ENCODE results near the gene ACTR3C.
A peak's percentile ranks its signal among the peaks of the same experiment; 100 is the strongest.
"Not testable (repeated sequence)": the region's sequence is repeated elsewhere in the genome, so short reads cannot be mapped to it uniquely, and the experiment has no call there.

ACTR3C gene

GRCh38 chr7:150334108-150334507 lies 10.8 kb upstream of the ACTR3C start:
- no peak for DNase-seq

- no peak for DNase-seq
These were observed 10.3 kb upstream of the ACTR3C start for GRCh38 chr7:150333659-150334058.

DNA sequence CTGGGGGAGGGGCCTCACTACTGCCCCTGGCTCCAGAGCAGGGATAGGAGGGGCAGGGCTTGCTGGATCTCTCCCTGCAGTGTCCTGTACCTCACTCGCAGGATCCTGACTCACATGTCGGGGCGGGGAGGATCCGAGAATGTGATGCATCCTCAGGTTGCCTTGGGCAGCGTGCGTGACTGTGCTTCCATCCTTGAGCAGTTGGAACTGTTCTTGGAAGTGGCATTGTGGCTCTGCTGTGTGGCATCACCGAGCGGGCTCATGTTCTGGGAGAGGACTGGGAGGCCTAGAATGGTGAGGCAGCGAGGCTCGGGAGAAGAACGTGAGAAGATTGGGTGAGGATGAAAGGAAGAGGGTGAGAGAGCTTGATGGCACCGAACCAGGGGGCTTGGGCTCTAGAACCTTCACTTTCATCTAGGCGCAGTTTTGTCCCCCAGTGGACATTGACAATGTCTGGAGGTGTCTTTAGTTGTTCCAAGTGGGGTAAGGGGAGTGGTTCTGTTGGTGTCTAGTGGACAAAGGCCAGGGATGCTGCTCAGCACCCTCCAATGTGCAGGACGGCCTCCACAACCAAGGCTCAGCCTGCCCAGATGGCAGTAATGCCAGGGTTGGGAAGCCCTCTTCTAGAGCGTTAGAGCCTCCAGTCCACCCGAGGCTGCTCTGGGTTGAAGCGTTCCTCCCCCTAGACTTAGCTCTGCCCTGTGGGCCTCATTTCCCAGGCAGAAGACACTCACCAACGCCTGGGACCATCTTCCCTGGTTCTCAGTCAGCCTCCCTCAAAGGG lies 9.7 kb upstream of the ACTR3C start:
- DNase-seq: no peak

- no peak for DNase-seq
These were observed 7.0 kb upstream of the ACTR3C start for GRCh38 chr7:150330211-150330885.

DNA sequence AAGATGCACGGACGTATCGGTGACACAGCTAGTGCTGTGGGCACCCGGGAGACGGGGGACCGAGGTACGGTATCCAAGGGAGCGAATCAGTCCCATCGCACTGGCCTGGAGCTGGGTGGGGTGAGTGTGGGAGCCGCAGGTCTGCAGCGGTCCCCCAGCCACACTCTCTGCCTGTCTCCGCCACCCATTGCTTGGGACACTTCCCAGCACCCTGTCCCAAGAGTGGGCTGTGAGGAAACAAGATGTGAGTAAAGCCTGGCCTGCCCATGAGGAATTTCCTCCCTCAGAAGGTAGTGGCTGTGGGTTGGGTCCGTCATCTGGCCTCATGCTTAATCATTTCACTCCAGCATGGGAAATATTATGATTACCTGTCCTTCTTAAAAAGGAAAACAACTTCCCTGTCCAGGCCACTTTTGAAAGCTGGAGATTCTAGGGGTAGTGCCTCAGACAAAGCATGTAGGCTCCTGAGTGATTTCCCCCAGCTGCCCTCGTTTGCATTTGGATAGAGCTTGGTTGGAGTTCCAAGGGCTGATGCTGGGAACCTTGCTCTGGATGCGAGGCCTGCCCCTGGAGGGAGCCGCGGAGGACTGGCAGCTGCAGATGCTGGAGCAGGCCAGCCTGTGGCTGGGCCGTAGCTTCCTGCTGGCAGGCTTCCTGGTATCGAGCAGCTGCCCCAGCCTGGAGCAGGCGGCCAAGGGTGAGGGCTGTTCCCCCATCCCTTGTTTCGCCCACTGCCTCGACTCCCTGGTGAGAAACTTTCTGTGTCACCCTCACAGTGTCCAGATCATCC lies 6.2 kb upstream of the ACTR3C start:
- no peak for DNase-seq

GRCh38 chr7:150327308-150327707 lies 4.0 kb upstream of the ACTR3C start:
- DNase-seq: no peak

- no peak for DNase-seq
These were observed 3.4 kb upstream of the ACTR3C start for GRCh38 chr7:150326657-150327268.

DNA sequence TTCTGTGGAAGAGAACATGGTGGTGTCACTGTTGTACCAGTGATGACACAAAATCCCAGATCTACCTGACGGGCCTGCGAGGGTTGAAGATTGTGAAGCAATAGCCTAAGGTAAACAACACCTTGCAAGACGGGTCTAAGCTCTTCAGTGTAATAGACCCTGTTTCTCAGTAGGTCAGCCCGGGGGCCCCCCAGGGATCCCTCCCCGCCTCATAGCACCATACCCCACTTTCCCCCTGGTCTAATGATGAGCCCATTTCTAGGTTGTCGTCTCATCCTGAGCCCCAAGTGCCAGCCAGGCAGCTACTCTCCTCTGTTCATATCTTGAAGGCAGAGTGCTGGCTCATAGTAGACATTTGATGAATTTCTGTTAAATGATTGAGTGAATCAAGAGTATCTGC lies 2.6 kb upstream of the ACTR3C start:
- no peak for DNase-seq

DNA sequence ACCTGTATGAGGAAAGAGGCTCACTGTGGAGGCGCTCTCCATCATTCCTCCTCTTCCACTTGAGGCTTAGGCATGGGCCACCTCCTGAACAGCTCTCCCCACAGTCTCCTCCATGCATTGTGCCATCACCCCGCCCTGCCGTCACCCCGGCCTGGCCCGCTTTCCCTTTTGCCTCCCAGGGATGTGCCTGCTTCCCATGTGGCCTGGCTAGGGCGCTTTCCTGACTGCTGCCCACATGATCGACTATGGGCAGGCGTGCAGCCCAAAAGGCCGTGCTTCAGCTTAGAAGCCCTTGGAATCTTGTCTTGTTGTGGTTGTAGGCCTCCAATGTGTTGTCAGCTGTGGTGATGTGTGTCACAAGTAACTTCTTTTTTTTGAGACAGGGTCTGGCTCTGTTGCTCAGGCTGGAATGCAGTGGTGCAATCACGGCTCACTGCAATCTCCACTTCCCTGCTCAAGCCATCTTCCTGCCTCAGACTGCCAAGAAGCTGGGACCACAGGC lies 1.8 kb upstream of the ACTR3C start:
- DNase-seq: no peak

- DNase-seq: no peak
These were observed 1.1 kb upstream of the ACTR3C start for GRCh38 chr7:150324373-150324961.

- peak; percentile 31 for DNase-seq
These were observed 482 bp upstream of the ACTR3C start for GRCh38 chr7:150323682-150324372.

DNA sequence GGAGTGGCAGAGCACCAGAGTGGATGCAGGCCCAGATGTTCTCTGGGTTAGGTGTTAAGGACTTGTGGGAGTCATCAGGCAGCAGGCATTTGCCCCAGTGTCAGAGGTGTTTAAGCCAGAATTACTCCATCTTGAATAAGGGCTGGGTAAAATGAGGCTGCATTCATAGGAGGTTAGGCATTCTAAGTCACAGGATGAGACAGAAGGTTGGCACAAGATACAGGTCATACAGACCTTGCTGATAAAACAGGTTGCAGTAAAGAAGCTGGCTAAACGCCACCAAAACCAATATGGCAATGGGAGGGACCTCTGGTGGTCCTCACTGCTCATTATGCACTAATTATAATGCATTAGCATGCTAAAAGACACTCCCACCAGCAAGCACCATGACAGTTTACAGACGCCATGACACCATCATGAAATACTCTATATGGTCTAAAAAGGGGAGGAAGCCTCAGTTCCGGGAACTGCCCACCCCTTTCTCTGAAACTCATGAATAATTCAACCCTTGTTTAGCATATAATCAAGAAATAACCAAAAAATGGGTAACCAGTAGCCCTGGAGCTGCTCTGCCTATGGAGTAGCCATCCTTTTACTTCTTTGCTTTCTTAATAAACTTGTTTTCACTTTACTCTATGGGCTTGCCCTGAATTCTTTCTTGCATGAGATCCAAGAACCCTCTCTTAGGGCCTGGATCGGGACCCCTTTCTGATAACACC lies 1.1 kb downstream of the ACTR3C start:
- peak; percentile 33 for DNase-seq

DNA sequence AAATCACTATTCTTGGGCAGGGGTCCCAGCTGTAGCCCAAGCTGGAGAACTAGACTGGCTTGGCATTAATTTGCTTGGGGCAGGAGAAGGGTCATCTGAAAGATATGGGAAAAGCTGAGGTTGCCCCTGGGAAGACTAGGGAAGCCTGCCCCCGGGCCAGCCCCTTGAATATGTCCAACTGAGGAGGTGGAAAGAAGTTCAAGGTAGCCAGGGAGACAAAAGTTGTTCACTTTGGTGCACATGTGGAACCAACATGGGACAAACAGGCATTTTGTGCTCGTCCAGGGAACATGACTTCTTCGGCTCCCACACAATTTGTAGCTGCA lies 1.6 kb downstream of the ACTR3C start:
- no peak for DNase-seq

DNA sequence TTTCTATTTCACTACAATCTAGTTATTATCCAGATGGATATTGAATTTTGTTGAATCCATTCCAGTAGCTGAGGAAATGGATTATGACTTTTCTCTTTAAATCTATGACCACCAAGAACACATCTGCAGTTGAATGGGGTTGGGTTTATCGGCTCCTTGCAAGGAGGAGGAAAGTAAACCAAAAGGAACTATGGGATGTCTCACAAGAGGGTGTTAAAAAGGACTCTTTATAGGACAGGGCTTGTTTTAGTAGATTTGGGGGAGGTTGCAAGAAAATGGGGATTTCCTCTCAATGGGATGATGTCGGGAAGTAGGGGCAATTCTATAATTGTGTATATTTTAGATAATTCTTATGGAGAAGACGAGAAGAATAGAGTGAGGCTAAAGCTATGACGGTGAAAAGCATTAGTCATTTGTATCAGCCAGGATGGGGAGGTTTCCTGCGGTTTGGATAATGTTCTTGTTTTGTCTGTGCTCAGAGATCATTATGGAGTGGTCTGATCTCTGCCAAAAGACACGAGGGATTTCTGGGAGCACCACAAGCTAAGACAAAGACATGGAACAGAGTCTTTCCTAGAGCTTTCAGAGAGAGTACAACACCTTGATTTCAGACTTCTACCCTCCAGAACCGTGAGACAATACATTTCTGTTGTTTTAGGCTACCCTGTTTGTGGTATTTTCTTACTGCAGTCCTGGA lies 5.4 kb downstream of the ACTR3C start:
- no peak for DNase-seq

DNA sequence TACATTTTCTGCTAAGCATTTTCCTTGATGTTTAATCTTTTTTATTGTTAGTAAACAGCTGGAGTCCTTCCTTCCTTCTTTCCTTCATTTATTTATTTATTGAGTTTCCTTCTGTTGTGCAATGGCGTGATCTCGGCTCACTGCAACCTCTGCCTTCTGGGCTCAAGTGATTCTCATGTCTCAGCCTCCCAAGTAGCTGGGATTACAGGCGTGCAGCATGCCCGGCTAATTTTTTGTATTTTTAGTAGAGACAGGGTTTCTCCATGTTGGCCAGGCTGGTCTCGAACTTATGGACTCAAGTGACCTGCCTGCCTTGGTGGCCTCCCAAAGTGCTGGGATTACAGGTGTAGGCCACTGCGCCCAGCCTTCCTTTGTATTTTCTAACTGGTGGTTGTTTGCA lies 6.4 kb downstream of the ACTR3C start:
- not testable (repeated sequence) for DNase-seq

GRCh38 chr7:150314639-150315239 lies 8.6 kb downstream of the ACTR3C start:
- no peak for DNase-seq

DNA sequence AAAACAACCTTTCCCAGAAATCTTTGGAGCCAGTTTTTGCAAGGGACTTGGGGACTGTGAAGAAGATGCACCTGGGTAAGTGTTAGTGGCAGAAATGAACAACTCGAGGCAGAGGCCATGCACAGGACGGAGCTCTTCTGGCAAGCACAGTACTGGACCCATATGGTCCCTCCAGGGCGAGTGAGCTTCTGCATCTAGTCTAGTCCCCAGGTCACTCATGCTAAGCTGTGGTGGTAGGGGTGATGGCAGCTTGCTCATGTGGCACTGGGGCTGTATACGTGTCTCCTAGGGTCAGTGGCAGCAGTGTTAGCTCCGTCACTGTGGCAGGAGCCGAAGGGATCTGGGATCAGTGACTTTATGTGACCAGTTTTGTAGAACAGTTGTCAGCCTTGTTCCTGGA lies 9.5 kb downstream of the ACTR3C start:
- no peak for DNase-seq

- DNase-seq: no peak
These were observed 10.0 kb downstream of the ACTR3C start for GRCh38 chr7:150313367-150313809.

GRCh38 chr7:150312649-150313366 lies 10.5 kb downstream of the ACTR3C start:
- not testable (repeated sequence) for DNase-seq

DNA sequence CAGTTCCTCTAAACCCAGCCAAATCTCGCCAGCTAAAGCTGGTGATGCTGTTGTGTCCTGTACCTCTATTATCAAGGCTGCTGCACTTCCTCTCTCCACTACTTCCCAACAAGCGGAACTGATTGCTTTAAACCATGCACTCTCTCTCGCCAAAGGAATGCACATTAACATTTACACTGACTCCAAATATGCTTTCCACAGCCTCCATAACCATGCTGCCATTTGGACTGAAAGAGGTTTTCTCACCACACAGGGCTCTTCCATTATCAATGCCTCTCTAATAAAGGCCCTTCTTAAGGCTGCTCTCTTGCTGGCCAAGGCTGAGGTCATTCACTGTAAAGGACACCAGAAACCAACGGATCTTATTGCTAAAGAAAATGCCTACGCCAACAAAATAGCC lies 11.6 kb downstream of the ACTR3C start:
- DNase-seq: no peak

All from NCI-H146 (cell line).